Measurements from ENCODE around the gene IL12RB1.

DNA sequence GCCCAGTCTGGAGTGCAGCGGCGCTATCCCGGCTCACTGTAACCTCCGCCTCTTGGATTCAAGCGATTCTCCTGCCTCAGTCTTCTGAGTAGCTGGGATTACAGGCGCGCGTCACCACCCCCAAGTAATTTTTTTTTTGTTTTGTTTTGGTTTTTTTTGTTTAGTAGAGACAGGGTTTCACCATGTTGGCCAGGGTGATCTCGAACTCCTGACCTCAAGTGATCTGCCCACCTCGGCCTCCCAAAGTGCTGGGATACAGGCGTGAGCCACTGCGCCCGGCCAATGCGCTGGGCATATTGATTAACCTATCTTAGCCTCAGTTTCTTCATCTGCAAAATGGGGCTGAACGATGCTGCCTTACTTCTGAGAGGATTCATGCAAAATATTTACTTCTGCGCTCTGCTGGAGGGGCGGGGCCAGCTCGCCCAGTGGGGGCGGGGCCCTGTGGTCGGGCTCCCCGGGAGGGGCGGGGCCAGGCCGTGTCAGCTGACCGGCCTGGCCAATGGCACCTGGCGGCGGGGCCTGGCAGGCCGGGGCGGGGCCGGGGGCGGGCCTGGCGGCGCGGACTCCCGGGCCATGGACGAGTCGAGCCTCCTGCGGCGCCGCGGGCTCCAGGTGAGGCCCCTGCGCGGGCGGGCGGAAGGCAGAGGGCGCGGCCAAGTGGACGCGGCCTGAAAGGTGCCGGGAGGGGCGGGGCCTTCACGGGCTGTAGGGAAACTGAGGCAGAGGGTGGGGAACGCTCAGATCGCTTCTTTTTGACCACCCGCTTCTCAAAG, 10.7 kb upstream of the IL12RB1 start, which contains the start of gene MAST3:
- TF ChIP-seq, protein P1, sequence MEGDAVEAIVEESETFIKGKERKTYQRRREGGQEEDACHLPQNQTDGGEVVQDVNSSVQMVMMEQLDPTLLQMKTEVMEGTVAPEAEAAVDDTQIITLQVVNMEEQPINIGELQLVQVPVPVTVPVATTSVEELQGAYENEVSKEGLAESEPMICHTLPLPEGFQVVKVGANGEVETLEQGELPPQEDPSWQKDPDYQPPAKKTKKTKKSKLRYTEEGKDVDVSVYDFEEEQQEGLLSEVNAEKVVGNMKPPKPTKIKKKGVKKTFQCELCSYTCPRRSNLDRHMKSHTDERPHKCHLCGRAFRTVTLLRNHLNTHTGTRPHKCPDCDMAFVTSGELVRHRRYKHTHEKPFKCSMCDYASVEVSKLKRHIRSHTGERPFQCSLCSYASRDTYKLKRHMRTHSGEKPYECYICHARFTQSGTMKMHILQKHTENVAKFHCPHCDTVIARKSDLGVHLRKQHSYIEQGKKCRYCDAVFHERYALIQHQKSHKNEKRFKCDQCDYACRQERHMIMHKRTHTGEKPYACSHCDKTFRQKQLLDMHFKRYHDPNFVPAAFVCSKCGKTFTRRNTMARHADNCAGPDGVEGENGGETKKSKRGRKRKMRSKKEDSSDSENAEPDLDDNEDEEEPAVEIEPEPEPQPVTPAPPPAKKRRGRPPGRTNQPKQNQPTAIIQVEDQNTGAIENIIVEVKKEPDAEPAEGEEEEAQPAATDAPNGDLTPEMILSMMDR (IDR thresholded peaks at IDR 0.05; ENCODE audit: extremely low read depth in 1 of 2, insufficient read depth in 1 of 2, low read depth in 1 of 2, low read length in 2 of 2) = no peak
- TF ChIP-seq POLR2A (IDR thresholded peaks at IDR 0.05; ENCODE audit: low read depth, low read length) = no peak

Measured in endothelial cell of umbilical vein (primary cell).